ENCODE measurements around the gene MPRIP.

DNA sequence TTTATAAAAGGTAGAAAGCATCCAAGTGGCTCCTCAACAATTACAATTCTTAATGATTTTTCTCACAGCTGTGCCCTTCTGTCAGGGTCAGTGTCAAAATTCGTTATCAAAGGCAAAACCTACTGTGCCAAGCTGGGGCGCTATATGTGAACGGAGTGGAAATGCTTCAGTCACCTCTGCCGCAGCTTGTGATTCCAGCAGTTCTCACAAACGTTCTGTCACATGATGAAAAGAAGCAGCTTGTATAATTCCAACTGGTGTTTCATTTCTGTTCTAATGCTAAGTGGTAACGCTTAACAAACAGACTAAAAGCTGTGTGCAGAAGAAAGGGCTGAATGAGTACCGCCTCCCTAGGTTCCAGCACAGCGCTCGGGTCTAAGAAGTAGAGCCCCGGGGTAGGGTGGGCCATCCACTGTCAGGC lies 149.7 kb downstream of the MPRIP start:
- peak; percentile 6 for TF ChIP-seq POLR2AphosphoS5 (IDR thresholded peaks at IDR 0.05)
- TF ChIP-seq, protein P1, sequence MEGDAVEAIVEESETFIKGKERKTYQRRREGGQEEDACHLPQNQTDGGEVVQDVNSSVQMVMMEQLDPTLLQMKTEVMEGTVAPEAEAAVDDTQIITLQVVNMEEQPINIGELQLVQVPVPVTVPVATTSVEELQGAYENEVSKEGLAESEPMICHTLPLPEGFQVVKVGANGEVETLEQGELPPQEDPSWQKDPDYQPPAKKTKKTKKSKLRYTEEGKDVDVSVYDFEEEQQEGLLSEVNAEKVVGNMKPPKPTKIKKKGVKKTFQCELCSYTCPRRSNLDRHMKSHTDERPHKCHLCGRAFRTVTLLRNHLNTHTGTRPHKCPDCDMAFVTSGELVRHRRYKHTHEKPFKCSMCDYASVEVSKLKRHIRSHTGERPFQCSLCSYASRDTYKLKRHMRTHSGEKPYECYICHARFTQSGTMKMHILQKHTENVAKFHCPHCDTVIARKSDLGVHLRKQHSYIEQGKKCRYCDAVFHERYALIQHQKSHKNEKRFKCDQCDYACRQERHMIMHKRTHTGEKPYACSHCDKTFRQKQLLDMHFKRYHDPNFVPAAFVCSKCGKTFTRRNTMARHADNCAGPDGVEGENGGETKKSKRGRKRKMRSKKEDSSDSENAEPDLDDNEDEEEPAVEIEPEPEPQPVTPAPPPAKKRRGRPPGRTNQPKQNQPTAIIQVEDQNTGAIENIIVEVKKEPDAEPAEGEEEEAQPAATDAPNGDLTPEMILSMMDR (IDR thresholded peaks at IDR 0.05): no peak
- TF ChIP-seq POLR2A (IDR thresholded peaks at IDR 0.05): no peak
